CD8-positive, alpha-beta memory T cell (primary cell): ENCODE measurements around the gene CCT6A. TPM values are rescaled to one million over a fixed set of nuclear protein-coding genes. Genes with fewer than 3 reads are reported as not detected.
A peak's percentile ranks its signal among the peaks of the same experiment; 100 is the strongest.
"Not testable (repeated sequence)": the region's sequence is repeated elsewhere in the genome, so short reads cannot be mapped to it uniquely, and the experiment has no call there.

Experiments used
- CTCF ChIA-PET: fragments of 350-600 bp; sonication (Branson Sonifier 250); formaldehyde crosslinking; loops from one replicate; lab custom pipeline; 2021; ENCODE audit warnings: antibody characterized with exemption; lab: Charles Lee
- POLR2A ChIA-PET: fragments of 350-600 bp; sonication (Branson Sonifier 250); formaldehyde crosslinking; loops from one replicate; lab custom pipeline; 2021; ENCODE audit warnings: antibody characterized with exemption; lab: Charles Lee
- DNase-seq, 5 donors: peaks; one replicate each; pipeline versions ENCODE4 v3.0.0 to v3.0.0-alpha.2; 2020 to 2022; ENCODE audit warnings: mixed read lengths in 1 of 5
- H3K27ac ChIP-seq: one replicate; pipeline ENCODE4 v1.7.0; 2013; ENCODE audit warnings: low read depth, mild to moderate bottlenecking, low read length, moderate library complexity
- H3K27me3 ChIP-seq: 2 replicates; pipeline ENCODE4 v1.7.0; 2013; ENCODE audit warnings: low read length, mild to moderate bottlenecking; ENCODE audit not compliant: insufficient read depth, poor library complexity, severe bottlenecking
- H3K36me3 ChIP-seq: 2 replicates; pipeline ENCODE4 v1.7.0; 2013; ENCODE audit warnings: mild to moderate bottlenecking, low read length, moderate library complexity; ENCODE audit not compliant: insufficient read depth
- H3K4me1 ChIP-seq: 2 replicates; pipeline ENCODE4 v1.7.0; 2013; ENCODE audit warnings: mild to moderate bottlenecking, low read length, moderate library complexity; ENCODE audit not compliant: insufficient read depth
- H3K4me3 ChIP-seq: 2 replicates; pipeline ENCODE4 v1.7.0; 2013; ENCODE audit warnings: mild to moderate bottlenecking, low read length
- H3K9me3 ChIP-seq: 2 replicates; pipeline ENCODE4 v1.7.0; 2013; ENCODE audit warnings: mild to moderate bottlenecking, low read length
- H3K27ac Mint-ChIP-seq, 8 donors: one replicate each; pipeline ENCODE4 v1.8.0; 2020 to 2021; ENCODE audit warnings: mixed read lengths in 8 of 8, mild to moderate bottlenecking in 6 of 8, inconsistent platforms in 3 of 8, moderate library complexity in 3 of 8
- H3K27me3 Mint-ChIP-seq, 2 donors: one replicate each; pipeline ENCODE4 v1.8.0; 2020 to 2021; ENCODE audit warnings: mixed read lengths in 2 of 2, mild to moderate bottlenecking in 1 of 2, moderate library complexity in 1 of 2
- H3K36me3 Mint-ChIP-seq, 3 donors: one replicate each; pipeline ENCODE4 v1.8.0; 2020 to 2021; ENCODE audit warnings: mixed read lengths in 3 of 3, inconsistent platforms in 1 of 3, mild to moderate bottlenecking in 1 of 3
- H3K4me1 Mint-ChIP-seq, 3 donors: one replicate each; pipeline ENCODE4 v1.8.0; 2020 to 2021; ENCODE audit warnings: mixed read lengths in 3 of 3, inconsistent platforms in 1 of 3, mild to moderate bottlenecking in 1 of 3
- H3K4me3 Mint-ChIP-seq, 7 donors: one replicate each; pipeline ENCODE4 v1.8.0; 2020 to 2021; ENCODE audit warnings: mixed read lengths in 7 of 7, mild to moderate bottlenecking in 6 of 7, moderate library complexity in 4 of 7, inconsistent platforms in 2 of 7
- H3K9me3 Mint-ChIP-seq, 5 donors: one replicate each; pipeline ENCODE4 v1.8.0; 2020 to 2022; ENCODE audit warnings: mixed read lengths in 5 of 5, mild to moderate bottlenecking in 3 of 5, moderate library complexity in 2 of 5, inconsistent platforms in 1 of 5
- polyA plus RNA-seq: library from polyadenylated mRNA; unstranded; fragments of 300-500 nt; fragmentation: Illumina TruSeq; gene quantifications from one replicate; pipeline ENCODE4 v1.2.3, GENCODE V29; 2021
- total RNA-seq, 2 experiments: library from RNA; stranded (reverse); gene quantifications; one replicate each; pipeline ENCODE4 v1.2.3, GENCODE V29; 2021

CCT6A gene
- total and polyA plus RNA-seq, 3 experiments from 2014 or later = 93.3 to 361 (median 348) TPM

- Mint-ChIP-seq H3K4me1 (peaks cover 0 to 2% (median 0%) of the 10 kb centered on the region in 3 donors), H3K27ac (no peak overlapping the region), H3K27me3 (no peaks in the 10 kb centered on the region), H3K4me3 (no peak overlapping the region), H3K9me3 (no peaks in the 10 kb centered on the region), H3K36me3 (peaks cover 0 to 3% (median 1%) of the 10 kb centered on the region in 3 donors)
- Histone ChIP-seq H3K4me1 (no peaks in the 10 kb centered on the region), H3K36me3 (no peaks in the 10 kb centered on the region), H3K9me3 (no peaks in the 10 kb centered on the region), H3K27me3 (no peaks in the 10 kb centered on the region), H3K4me3 (no peak overlapping the region), H3K27ac (no peak overlapping the region)
- no peak for DNase-seq
- POLR2A ChIA-PET = no interaction called here
- CTCF ChIA-PET = no interaction called here
Measured at GRCh38 chr7:56026538-56026937, 25.0 kb upstream of the CCT6A start.

DNA sequence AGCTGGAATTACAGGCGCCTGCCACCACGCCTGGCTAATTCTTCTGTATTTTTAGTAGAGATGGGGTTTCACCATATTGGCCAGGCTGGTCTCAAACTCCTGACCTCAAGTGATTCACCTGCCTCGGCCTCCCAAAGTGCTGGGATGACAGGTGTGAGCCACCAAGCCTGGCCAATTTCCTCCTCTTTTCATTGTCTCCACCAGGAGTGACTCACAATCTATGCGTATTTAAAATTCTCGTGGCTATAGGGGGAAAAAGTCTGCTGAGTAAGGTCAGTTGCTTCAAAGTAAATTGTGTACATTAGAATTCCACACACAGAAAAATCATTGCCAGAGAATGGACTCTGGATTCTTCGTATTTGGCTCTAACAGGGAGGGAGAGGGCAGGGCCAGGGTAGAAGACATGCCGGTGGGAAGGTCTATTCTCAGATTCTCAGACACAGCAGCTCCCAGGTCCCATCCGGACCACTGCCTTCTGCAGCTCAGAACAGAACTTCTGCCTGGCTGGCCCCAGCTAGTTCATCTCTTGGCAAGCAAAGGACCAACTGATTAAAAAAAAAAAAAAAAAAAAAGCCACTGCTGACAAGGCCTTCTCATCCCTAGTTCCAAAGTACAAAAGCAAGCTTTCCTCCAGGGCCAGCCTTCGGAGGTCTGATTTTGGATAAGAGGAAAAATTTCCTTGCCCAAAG lies 22.5 kb upstream of the CCT6A start:
- H3K9me3 ChIP-seq = no peaks in the 10 kb centered on the region
- no peak for DNase-seq
- no peaks in the 10 kb centered on the region for H3K9me3 Mint-ChIP-seq
- H3K27me3 Mint-ChIP-seq = no peaks in the 10 kb centered on the region
- no peak overlapping the region for H3K27ac Mint-ChIP-seq
- H3K36me3 ChIP-seq = no peaks in the 10 kb centered on the region
- H3K36me3 Mint-ChIP-seq = peaks cover 0 to 3% (median 1%) of the 10 kb centered on the region in 3 donors
- H3K27me3 ChIP-seq = no peaks in the 10 kb centered on the region
- CTCF ChIA-PET = interaction anchor here (1.8 kb wide), 1 partner anchor 24 kb away, joined by 5 read pairs; no protein-coding TSS in a partner anchor
- H3K27ac ChIP-seq = no peak overlapping the region
- no peaks in the 10 kb centered on the region for H3K4me1 ChIP-seq
- no peak overlapping the region for H3K4me3 Mint-ChIP-seq
- H3K4me3 ChIP-seq = no peak overlapping the region
- peaks cover 4 to 17% (median 10%) of the 10 kb centered on the region in 3 donors for H3K4me1 Mint-ChIP-seq
- POLR2A ChIA-PET = no interaction called here

DNA sequence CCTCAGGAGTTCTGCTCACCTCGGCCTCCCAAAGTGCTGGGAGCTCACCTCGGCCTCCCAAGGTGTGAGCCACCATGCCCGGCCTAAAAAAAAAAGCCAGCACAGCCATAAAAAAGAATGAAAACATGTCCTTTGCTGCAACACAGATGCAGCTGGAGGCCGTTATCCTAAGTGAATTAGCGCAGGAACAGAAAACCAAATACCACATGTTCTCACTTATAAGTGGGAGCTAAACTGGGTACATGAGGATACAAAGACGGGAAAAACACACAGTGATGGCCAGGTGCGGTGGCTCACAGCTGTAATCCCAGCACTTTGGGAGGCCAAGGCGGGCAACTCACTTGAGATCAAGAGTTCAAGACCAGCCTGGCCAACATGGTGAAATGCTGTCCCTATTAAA lies 21.2 kb upstream of the CCT6A start:
- Histone ChIP-seq H3K27ac (no peak overlapping the region), H3K4me1 (no peaks in the 10 kb centered on the region), H3K36me3 (no peaks in the 10 kb centered on the region), H3K27me3 (no peaks in the 10 kb centered on the region), H3K4me3 (no peak overlapping the region), H3K9me3 (no peaks in the 10 kb centered on the region)
- no peak for DNase-seq
- no peak overlapping the region for H3K4me3 Mint-ChIP-seq
- H3K27me3 Mint-ChIP-seq = no peaks in the 10 kb centered on the region
- H3K36me3 Mint-ChIP-seq = peaks cover 0 to 3% (median 1%) of the 10 kb centered on the region in 3 donors
- H3K27ac Mint-ChIP-seq = no peak overlapping the region
- H3K9me3 Mint-ChIP-seq = no peaks in the 10 kb centered on the region
- peaks cover 4 to 18% (median 11%) of the 10 kb centered on the region in 3 donors for H3K4me1 Mint-ChIP-seq
- ChIA-PET POLR2A (no interaction called here), CTCF (no interaction called here)

DNA sequence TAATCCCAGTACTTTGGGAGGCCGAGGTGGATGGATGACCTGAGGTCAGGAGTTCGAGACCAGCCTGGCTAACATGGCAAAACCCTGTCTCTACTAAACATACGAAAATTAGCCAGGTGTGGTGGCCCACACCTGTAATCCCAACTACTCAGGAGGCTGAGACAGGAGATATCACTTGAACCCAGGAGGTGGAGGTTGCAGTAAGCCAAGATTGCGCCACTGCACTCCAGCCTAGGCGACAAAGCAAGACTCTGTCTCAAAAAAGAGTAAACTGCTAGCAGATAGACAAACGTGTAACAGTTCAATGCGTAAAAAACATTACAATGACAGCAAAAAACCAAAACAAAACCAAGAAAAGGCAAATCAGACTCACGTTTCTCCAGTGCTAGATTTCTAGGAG lies 20.0 kb upstream of the CCT6A start:
- CTCF ChIA-PET, H3K4me3 ChIP-seq, H3K36me3 Mint-ChIP-seq, H3K36me3 ChIP-seq, H3K27me3 ChIP-seq, DNase-seq, H3K4me1 ChIP-seq, H3K9me3 Mint-ChIP-seq, H3K27ac ChIP-seq, POLR2A ChIA-PET, H3K27me3 Mint-ChIP-seq, H3K27ac Mint-ChIP-seq, H3K9me3 ChIP-seq: not testable (repeated sequence)
- Mint-ChIP-seq H3K4me3 (peak overlapping the region in 2 of 7 donors; percentile 26 to 58), H3K4me1 (peaks cover 4 to 18% (median 11%) of the 10 kb centered on the region in 3 donors)

GRCh38 chr7:56032578-56032977 lies 19.0 kb upstream of the CCT6A start:
- H3K4me3 ChIP-seq, CTCF ChIA-PET, H3K27me3 ChIP-seq, H3K4me1 ChIP-seq, H3K36me3 ChIP-seq, H3K9me3 ChIP-seq, H3K36me3 Mint-ChIP-seq, H3K9me3 Mint-ChIP-seq, H3K27ac Mint-ChIP-seq, DNase-seq, H3K27me3 Mint-ChIP-seq, H3K27ac ChIP-seq: not testable (repeated sequence)
- Mint-ChIP-seq H3K4me1 (peaks cover 4 to 18% (median 11%) of the 10 kb centered on the region in 3 donors), H3K4me3 (peak overlapping the region in 3 of 7 donors; percentile 51 to 81 (median 58))
- POLR2A ChIA-PET = interaction anchor here (2.0 kb wide), 1 partner anchor 19 kb away, joined by 5 read pairs; the partner anchor contains the start of genes CCT6A and PSPH

DNA sequence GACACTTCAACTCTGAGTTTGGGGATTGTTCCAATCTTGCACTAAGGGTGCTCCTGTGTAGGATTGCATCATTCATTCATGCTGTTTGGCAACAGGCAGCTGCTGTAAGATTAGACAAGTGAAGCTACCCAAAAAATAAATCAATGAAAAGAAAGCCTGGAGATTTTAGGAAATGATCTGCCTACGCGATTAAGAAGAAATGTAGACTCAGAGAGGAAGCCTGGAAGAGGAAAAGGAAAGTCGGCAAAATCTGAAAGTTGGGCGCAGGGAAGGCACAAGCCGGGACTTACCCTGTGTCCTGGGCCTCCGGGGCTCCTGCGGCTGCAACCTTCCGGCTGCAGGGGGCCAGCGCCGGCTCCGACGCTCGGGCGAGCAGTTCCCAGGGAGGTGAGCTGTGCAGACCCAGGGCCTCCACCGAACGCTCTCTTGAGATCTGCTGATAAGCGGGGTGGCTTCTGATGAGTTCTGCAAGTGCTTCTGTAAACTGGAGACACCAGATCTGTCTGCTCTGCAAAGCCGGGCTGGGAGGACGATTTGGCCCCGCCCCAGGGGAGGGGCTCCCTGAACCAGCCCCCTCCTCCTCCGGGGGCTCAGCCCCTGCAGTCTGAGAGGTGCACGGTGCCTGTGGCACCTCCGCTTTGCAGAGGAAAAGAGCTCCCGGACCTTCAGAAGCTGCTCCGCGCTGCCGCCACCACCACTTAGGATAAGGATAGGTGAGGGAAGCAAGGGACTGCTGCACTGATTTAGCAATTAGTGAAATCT lies 17.7 kb upstream of the CCT6A start:
- no peaks in the 10 kb centered on the region for H3K36me3 ChIP-seq
- Mint-ChIP-seq H3K36me3 (peaks cover 0 to 2% (median 1%) of the 10 kb centered on the region in 3 donors), H3K4me3 (peak overlapping the region; percentile 74 to 94 (median 84)), H3K27me3 (no peaks in the 10 kb centered on the region), H3K27ac (peak overlapping the region; percentile 0 to 84 (median 38)), H3K4me1 (peaks cover 4 to 18% (median 11%) of the 10 kb centered on the region in 3 donors), H3K9me3 (no peaks in the 10 kb centered on the region)
- H3K27ac ChIP-seq = peak overlapping the region; percentile 48
- H3K27me3 ChIP-seq = no peaks in the 10 kb centered on the region
- POLR2A ChIA-PET = interaction anchor here (0.6 to 2.0 kb wide), 4 partner anchors 18 to 668 kb away, joined by 3 to 5 read pairs (median 4); partner anchors contain the start of genes CCT6A, PSPH and SUMF2
- CTCF ChIA-PET = interaction anchor here (1.0 to 1.5 kb wide), 6 partner anchors 18 to 41 kb away, joined by 3 to 8 read pairs (median 4); partner anchors contain the start of genes CCT6A and PSPH
- peak; percentile 54 to 83 (median 63) for DNase-seq
- no peaks in the 10 kb centered on the region for H3K9me3 ChIP-seq
- H3K4me1 ChIP-seq = no peaks in the 10 kb centered on the region
- H3K4me3 ChIP-seq = peak overlapping the region; percentile 81

- no peaks in the 10 kb centered on the region for H3K9me3 Mint-ChIP-seq
- H3K27ac Mint-ChIP-seq = peak overlapping the region in 1 of 8 donors; percentile 23
- no peaks in the 10 kb centered on the region for H3K4me1 ChIP-seq
- H3K9me3 ChIP-seq = no peaks in the 10 kb centered on the region
- no peaks in the 10 kb centered on the region for H3K36me3 ChIP-seq
- no peak for DNase-seq
- no peaks in the 10 kb centered on the region for H3K27me3 Mint-ChIP-seq
- H3K4me1 Mint-ChIP-seq = no peaks in the 10 kb centered on the region
- no peaks in the 10 kb centered on the region for H3K27me3 ChIP-seq
- CTCF ChIA-PET = no interaction called here
- H3K27ac ChIP-seq = no peak overlapping the region
- H3K4me3 Mint-ChIP-seq = no peak overlapping the region
- H3K36me3 Mint-ChIP-seq = peaks cover 0 to 4% (median 2%) of the 10 kb centered on the region in 3 donors
- H3K4me3 ChIP-seq = no peak overlapping the region
- POLR2A ChIA-PET = interaction anchor here (0.5 kb wide), 1 partner anchor 25 kb away, joined by 3 read pairs; no protein-coding TSS in a partner anchor
Measured at GRCh38 chr7:56040730-56041129, 10.8 kb upstream of the CCT6A start.

DNA sequence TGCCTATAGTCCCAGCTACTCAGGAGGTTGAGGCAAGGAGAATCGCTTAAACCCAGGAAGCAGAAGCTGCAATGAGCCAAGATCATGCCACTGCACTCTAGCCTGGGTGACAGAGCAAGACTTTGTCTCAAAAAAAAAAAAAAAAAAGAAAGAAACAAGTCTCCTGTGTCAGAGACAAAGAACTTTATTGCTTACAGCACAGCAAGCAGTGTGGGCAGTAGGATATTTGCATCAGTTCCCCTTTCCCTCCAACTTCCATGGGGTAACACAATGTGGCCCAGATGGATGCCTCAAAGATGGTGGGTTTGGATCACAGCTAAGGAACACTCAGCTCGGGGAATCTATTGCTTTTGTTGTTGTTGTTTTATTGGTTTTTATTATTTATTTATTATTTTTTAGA lies 5.8 kb upstream of the CCT6A start:
- H3K4me3 ChIP-seq, H3K27ac Mint-ChIP-seq, H3K27ac ChIP-seq, H3K36me3 ChIP-seq, H3K27me3 Mint-ChIP-seq, H3K4me1 ChIP-seq, DNase-seq, CTCF ChIA-PET, H3K4me3 Mint-ChIP-seq, H3K36me3 Mint-ChIP-seq, H3K27me3 ChIP-seq, H3K9me3 ChIP-seq, H3K9me3 Mint-ChIP-seq: not testable (repeated sequence)
- POLR2A ChIA-PET = interaction anchor here (0.6 kb wide), 1 partner anchor 56 kb away, joined by 3 read pairs; no protein-coding TSS in a partner anchor
- H3K4me1 Mint-ChIP-seq = peaks cover 6 to 10% (median 10%) of the 10 kb centered on the region in 3 donors
